ENCODE measurements around the gene ANKRD6. TPM values are rescaled to one million over a fixed set of nuclear protein-coding genes. Genes with fewer than 3 reads are reported as not detected.

The ANKRD6 gene
- total RNA-seq, 6 experiments from 2014 or later, result 5.3 to 14.8 (median 8.3) TPM

DNA sequence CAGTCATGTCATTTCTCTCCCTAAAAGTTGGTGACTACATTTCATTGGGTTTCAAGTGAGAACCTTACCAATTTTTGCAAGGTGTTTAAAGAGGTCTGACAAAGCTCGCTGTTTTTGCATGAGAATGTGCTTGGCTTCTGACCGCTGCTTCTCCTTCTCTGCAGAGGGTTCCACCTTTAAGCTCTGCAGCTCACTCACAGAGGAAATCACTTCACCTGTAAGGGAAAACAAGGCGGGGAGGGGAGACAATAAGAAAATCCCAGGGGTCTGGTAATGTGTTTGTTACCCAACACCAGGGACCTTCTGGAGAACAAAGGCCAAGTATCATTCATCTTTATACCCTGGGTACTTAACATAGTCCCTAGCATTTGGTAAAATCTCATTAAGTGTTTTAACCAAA, 245.6 kb downstream of the ANKRD6 start:
- Histone ChIP-seq H3K27ac (no peak overlapping the region), H3K36me3 (peaks cover 0 to 98% (median 46%) of the 10 kb centered on the region in 4 donors), H3K4me3 (no peak overlapping the region), H3K4me1 (no peaks in the 10 kb centered on the region), H3K27me3 (no peaks in the 10 kb centered on the region), H3K9me3 (no peaks in the 10 kb centered on the region)
- 100% methylated on average over 3 of the region's 3 CpGs for WGBS (ENCODE audit: insufficient coverage, low coverage, low lambda C conversion rate, missing lambda C conversion rate)
- intact Hi-C loops (cut with DNase I), result no loop called here
- ATAC-seq, result no peak
- TF ChIP-seq, protein P1, sequence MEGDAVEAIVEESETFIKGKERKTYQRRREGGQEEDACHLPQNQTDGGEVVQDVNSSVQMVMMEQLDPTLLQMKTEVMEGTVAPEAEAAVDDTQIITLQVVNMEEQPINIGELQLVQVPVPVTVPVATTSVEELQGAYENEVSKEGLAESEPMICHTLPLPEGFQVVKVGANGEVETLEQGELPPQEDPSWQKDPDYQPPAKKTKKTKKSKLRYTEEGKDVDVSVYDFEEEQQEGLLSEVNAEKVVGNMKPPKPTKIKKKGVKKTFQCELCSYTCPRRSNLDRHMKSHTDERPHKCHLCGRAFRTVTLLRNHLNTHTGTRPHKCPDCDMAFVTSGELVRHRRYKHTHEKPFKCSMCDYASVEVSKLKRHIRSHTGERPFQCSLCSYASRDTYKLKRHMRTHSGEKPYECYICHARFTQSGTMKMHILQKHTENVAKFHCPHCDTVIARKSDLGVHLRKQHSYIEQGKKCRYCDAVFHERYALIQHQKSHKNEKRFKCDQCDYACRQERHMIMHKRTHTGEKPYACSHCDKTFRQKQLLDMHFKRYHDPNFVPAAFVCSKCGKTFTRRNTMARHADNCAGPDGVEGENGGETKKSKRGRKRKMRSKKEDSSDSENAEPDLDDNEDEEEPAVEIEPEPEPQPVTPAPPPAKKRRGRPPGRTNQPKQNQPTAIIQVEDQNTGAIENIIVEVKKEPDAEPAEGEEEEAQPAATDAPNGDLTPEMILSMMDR (IDR thresholded peaks at IDR 0.05), result no peak
- no peak for TF ChIP-seq POLR2A (IDR thresholded peaks at IDR 0.05)
- no peak for DNase-seq

DNA sequence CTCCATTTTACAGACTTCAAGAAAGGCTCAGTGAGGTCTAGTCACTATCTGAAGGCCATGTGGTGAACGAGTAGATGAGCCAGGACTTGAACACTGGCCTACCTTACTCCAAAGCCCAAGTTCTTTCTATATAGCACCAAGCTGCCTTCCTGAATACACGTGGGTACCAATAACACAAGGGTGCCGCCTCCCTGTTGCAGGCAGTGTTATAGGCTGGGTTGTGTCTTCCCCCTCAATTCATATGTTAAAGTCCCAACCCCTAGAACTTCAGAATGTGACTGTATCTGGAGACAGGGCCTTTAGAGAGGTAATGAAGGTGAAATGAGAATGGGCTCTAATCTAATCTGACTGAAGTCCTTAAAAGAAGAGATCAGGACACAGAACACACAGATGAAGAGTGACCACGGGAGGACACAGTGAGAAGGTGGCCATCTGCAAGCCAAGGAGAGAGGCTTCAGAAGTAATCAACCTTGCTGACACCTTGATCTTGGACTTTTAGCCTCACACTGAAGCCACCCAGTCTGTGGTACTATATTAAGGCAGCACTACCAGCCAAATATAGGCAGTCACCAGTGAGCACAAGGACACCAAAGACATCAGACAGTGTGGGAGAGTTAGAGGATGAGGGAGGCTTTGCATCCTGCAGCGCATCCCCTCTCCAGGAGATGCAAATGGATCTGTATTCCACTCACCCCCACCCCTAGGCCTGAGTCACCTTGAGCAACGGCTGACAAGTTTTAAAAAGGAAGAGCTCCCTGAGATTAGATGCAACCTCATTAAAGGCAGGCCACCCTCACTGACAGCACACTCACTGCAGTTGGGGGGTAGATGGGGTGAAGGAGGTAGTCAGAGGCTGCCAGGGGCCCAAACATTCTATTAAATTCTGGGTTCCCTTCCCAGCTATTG, 246.5 kb downstream of the ANKRD6 start:
- no peaks in the 10 kb centered on the region for H3K4me1 ChIP-seq
- DNase-seq (no peak), ATAC-seq (no peak)
- intact Hi-C loops (cut with DNase I), result no loop called here
- H3K27me3 ChIP-seq, result no peaks in the 10 kb centered on the region
- H3K9me3 ChIP-seq, result no peaks in the 10 kb centered on the region
- no peak overlapping the region for H3K4me3 ChIP-seq
- H3K27ac ChIP-seq, result no peak overlapping the region
- 88% methylated on average over 4 of the region's 6 CpGs for WGBS (ENCODE audit: insufficient coverage, low coverage, low lambda C conversion rate, missing lambda C conversion rate)
- peaks cover 0 to 97% (median 46%) of the 10 kb centered on the region in 4 donors for H3K36me3 ChIP-seq
- TF ChIP-seq, protein P1 (IDR thresholded peaks at IDR 0.05), result no peak
- TF ChIP-seq POLR2A (IDR thresholded peaks at IDR 0.05), result no peak

DNA sequence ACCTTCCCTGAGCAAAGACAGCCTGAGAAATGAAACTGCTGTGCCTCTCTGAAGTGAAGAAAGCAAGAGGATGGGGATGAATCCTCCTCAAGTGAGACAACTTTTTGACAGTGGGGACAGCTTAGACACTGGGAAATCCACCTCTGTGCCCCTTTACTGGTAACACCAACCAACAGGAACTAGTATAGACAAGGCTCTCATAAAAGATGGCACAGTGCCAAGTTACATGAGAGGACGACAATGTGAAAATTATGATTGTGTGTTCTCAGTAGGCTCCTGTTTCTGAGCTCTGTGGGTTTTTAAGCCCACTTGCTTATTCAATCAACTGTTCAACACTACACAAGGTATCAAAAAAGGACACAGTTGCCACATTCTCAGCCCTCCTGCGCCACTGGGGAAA, 247.2 kb downstream of the ANKRD6 start:
- peaks cover 0 to 97% (median 46%) of the 10 kb centered on the region in 4 donors for H3K36me3 ChIP-seq
- H3K27ac ChIP-seq, result no peak overlapping the region
- no peaks in the 10 kb centered on the region for H3K4me1 ChIP-seq
- 93% methylated on average over 2 of the region's 2 CpGs for WGBS (ENCODE audit: insufficient coverage, low coverage, low lambda C conversion rate, missing lambda C conversion rate)
- no peak overlapping the region for H3K4me3 ChIP-seq
- no peak for ATAC-seq
- H3K9me3 ChIP-seq, result no peaks in the 10 kb centered on the region
- no peaks in the 10 kb centered on the region for H3K27me3 ChIP-seq
- intact Hi-C loops (cut with DNase I), result no loop called here
- no peak for TF ChIP-seq POLR2A (IDR thresholded peaks at IDR 0.05)
- TF ChIP-seq, protein P1 (IDR thresholded peaks at IDR 0.05), result no peak
- DNase-seq, result no peak

DNA sequence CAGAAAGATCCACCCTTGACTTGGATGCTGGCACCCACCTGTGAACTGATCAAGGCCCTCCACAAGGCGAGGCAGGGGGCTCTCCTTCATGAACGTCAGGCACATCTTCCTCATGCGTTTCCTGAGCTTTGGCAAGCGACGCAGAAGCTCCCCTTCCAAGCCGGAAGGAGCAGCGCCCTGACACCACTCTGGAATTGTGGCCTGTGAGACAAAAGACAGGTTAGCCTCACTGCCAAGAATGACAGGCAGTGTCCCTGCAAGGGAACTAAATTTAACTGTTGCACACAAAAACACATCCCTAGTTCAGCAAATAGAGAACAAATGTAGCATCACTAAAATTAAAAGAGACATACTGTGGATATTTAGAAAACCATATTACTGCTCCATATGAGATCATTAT, 247.6 kb downstream of the ANKRD6 start:
- ATAC-seq, result no peak
- intact Hi-C loops (cut with DNase I), result no loop called here
- H3K27me3 ChIP-seq, result no peaks in the 10 kb centered on the region
- no peaks in the 10 kb centered on the region for H3K4me1 ChIP-seq
- H3K36me3 ChIP-seq, result peaks cover 0 to 97% (median 44%) of the 10 kb centered on the region in 4 donors
- 98% methylated on average over 7 of the region's 7 CpGs for WGBS (ENCODE audit: insufficient coverage, low coverage, low lambda C conversion rate, missing lambda C conversion rate)
- H3K27ac ChIP-seq, result no peak overlapping the region
- H3K9me3 ChIP-seq, result no peaks in the 10 kb centered on the region
- no peak for DNase-seq
- no peak for TF ChIP-seq POLR2A (IDR thresholded peaks at IDR 0.05)
- TF ChIP-seq, protein P1 (IDR thresholded peaks at IDR 0.05), result no peak
- no peak overlapping the region for H3K4me3 ChIP-seq

All from right lobe of liver (tissue), 6 donors.